Natural killer cell (primary cell): ENCODE data around the gene BIN1. TPM values are rescaled to one million over a fixed set of nuclear protein-coding genes. Genes with fewer than 3 reads are reported as not detected.

ENCODE experiments used
- ATAC-seq, 3 donors: fragments of 150-1000 bp in 2 of 3; fragments of 200-7000 bp in 1 of 3; cut with Tn5 transposase; 1 replicate in 1 of 3; 2 replicates in 2 of 3; pipeline ENCODE4 v1.10.0; 2021; ENCODE audit warnings: mild to moderate bottlenecking in 2 of 3, moderate library complexity in 2 of 3
- DNase-seq, 2 donors: peaks; one replicate each; pipeline versions ENCODE4 v3.0.0 to v3.0.0-alpha.2; 2013 to 2021; ENCODE audit warnings: mixed read lengths in 1 of 2
- H3K27ac ChIP-seq: one replicate; pipeline ENCODE4 v1.5.1; 2013; ENCODE audit warnings: mild to moderate bottlenecking, low read length
- H3K27me3 ChIP-seq: one replicate; pipeline ENCODE4 v1.6.1; 2013; ENCODE audit warnings: low read length; ENCODE audit not compliant: control insufficient read depth, insufficient read depth
- H3K36me3 ChIP-seq: one replicate; pipeline ENCODE4 v1.6.1; 2013; ENCODE audit warnings: low read length; ENCODE audit not compliant: control insufficient read depth, insufficient read depth
- H3K4me1 ChIP-seq: one replicate; pipeline ENCODE4 v1.6.1; 2013; ENCODE audit warnings: low read length; ENCODE audit not compliant: control insufficient read depth, insufficient read depth
- H3K4me3 ChIP-seq: one replicate; pipeline ENCODE4 v1.5.1; 2013; ENCODE audit warnings: low read length
- H3K9me3 ChIP-seq: one replicate; pipeline ENCODE4 v1.6.1; 2013; ENCODE audit warnings: low read length; ENCODE audit not compliant: control insufficient read depth, insufficient read depth
- H3K27ac Mint-ChIP-seq, 2 donors: one replicate each; pipeline ENCODE4 v1.8.0; 2022; ENCODE audit warnings: mild to moderate bottlenecking in 2 of 2, mixed read lengths in 2 of 2, moderate library complexity in 1 of 2
- H3K27me3 Mint-ChIP-seq, 2 donors: one replicate each; pipeline ENCODE4 v1.8.0; 2022; ENCODE audit warnings: low read depth in 2 of 2, mixed read lengths in 2 of 2
- H3K36me3 Mint-ChIP-seq: one replicate; pipeline ENCODE4 v1.8.0; 2022; ENCODE audit warnings: mixed read lengths
- H3K4me1 Mint-ChIP-seq, 2 donors: one replicate each; pipeline ENCODE4 v1.8.0; 2022; ENCODE audit warnings: mixed read lengths in 2 of 2
- H3K4me3 Mint-ChIP-seq: one replicate; pipeline ENCODE4 v1.8.0; 2022; ENCODE audit warnings: mild to moderate bottlenecking, moderate library complexity, mixed read lengths
- H3K9me3 Mint-ChIP-seq, 2 donors: one replicate each; pipeline ENCODE4 v1.8.0; 2022; ENCODE audit warnings: mixed read lengths in 2 of 2
- WGBS: methylation state at CpG from one replicate; pipeline ENCODE4 v1.1.7; 2013; ENCODE audit warnings: missing lambda C conversion rate; ENCODE audit not compliant: insufficient coverage; 5-methylcytosine and 5-hydroxymethylcytosine counted together
- intact Hi-C: fragments of 100-400 bp; cut with micrococcal nuclease; formaldehyde crosslinking; loops from one replicate; pipeline ENCODE4 v1.14.2; 2022
- total RNA-seq, 4 donors: library from RNA; stranded (reverse); fragments of 120-200 nt in 1 of 4; gene quantifications; one replicate each; pipeline versions ENCODE4 v1.2.3 to v1.2.4, GENCODE V29; 2013 to 2022
- TF ChIP-seq, protein P1 (sequence below): fragments of 200-600 bp; IDR thresholded peaks from one replicate; pipeline ENCODE4 v1.8.0; 2022; ENCODE audit warnings: antibody characterized with exemption

The BIN1 gene
- total RNA-seq, 3 donors from 2014 or later (not counting 1 experiment from before 2014, with no cell fraction given): 73.5 to 131 (median 107) TPM

DNA sequence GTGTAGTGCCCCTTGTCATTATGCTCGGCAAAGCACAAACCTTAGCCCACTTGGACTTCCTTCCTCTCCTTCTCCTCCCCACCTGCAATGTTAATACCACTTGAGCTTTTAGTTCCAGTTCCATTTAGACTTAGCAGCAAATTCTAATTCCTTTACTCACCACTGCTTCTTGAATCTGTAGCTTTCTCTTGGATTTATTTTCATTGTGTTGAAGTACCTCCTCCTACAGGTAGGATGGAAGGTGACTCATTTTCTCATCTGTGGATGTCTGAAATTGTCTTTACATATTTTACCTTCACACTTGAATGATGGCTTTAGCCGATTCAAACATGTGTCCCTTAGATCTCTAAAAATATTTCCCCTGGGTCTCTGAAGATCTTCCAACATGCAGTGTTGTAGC is 32.8 kb upstream of the BIN1 start:
- Histone ChIP-seq H3K4me1 (no peaks in the 10 kb centered on the region), H3K4me3 (no peak overlapping the region), H3K9me3 (no peaks in the 10 kb centered on the region), H3K27me3 (no peaks in the 10 kb centered on the region), H3K27ac (no peak overlapping the region), H3K36me3 (no peaks in the 10 kb centered on the region)
- Mint-ChIP-seq H3K9me3 (no peaks in the 10 kb centered on the region), H3K27me3 (peaks cover 0 to 11% of the 10 kb centered on the region in 2 donors), H3K36me3 (no peaks in the 10 kb centered on the region), H3K4me3 (no peak overlapping the region), H3K27ac (no peak overlapping the region), H3K4me1 (peaks cover 0 to 5% of the 10 kb centered on the region in 2 donors)
- TF ChIP-seq, protein P1, sequence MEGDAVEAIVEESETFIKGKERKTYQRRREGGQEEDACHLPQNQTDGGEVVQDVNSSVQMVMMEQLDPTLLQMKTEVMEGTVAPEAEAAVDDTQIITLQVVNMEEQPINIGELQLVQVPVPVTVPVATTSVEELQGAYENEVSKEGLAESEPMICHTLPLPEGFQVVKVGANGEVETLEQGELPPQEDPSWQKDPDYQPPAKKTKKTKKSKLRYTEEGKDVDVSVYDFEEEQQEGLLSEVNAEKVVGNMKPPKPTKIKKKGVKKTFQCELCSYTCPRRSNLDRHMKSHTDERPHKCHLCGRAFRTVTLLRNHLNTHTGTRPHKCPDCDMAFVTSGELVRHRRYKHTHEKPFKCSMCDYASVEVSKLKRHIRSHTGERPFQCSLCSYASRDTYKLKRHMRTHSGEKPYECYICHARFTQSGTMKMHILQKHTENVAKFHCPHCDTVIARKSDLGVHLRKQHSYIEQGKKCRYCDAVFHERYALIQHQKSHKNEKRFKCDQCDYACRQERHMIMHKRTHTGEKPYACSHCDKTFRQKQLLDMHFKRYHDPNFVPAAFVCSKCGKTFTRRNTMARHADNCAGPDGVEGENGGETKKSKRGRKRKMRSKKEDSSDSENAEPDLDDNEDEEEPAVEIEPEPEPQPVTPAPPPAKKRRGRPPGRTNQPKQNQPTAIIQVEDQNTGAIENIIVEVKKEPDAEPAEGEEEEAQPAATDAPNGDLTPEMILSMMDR: no peak
- intact Hi-C loops: no loop called here
- WGBS: 20% methylated on average over 1 of the region's 2 CpGs
- ATAC-seq (no peak), DNase-seq (no peak)

DNA sequence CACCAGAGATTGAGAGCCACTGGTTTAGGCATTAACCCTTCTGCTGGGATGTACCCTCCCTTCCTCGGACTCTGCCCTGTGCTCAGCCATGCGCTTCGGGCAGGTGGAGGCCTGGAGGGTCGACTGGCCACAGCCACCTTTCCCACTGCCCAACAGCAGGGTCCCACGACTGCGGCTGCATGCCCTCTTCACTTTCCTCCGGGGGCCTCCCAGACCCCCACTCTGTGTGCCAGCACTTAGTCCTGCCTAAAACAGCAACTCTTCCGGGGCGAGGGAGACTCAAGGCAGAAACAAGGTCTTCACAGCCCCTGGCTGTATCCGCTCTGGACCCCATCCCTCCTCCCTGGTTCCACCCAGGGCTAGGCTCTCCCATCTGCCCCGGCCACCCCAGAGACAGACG is 31.3 kb upstream of the BIN1 start:
- Mint-ChIP-seq H3K27me3 (peaks cover 0 to 11% of the 10 kb centered on the region in 2 donors), H3K4me3 (no peak overlapping the region), H3K4me1 (peaks cover 0 to 5% of the 10 kb centered on the region in 2 donors), H3K36me3 (no peaks in the 10 kb centered on the region), H3K9me3 (no peaks in the 10 kb centered on the region), H3K27ac (no peak overlapping the region)
- Histone ChIP-seq H3K36me3 (no peaks in the 10 kb centered on the region), H3K4me1 (no peaks in the 10 kb centered on the region), H3K27ac (no peak overlapping the region), H3K27me3 (no peaks in the 10 kb centered on the region), H3K9me3 (no peaks in the 10 kb centered on the region), H3K4me3 (no peak overlapping the region)
- WGBS: 90% methylated on average over 12 of the region's 12 CpGs
- no peak for DNase-seq
- intact Hi-C loops: no loop called here
- ATAC-seq: no peak
- TF ChIP-seq, protein P1: no peak

DNA sequence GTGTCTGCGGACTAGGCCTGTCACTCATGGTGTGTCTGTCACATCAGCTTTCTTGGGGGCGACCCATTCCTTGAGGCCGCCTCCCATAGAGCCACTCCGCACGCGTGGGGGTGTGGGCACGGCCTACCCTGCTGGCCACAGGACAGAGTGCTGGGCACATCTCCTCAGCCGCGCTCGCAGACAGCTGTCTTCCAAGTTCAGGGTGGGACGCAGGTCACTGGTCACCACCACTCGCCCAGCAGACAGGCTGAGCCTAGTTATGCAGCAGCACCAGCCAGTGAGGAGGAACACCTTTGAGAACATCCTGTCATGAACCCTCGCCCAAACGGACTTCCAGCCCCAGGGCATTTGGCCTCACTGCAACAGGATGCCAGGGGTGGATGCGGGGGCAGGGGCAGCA is 30.8 kb upstream of the BIN1 start:
- Histone ChIP-seq H3K4me3 (no peak overlapping the region), H3K9me3 (no peaks in the 10 kb centered on the region), H3K36me3 (no peaks in the 10 kb centered on the region), H3K27me3 (no peaks in the 10 kb centered on the region), H3K27ac (no peak overlapping the region), H3K4me1 (no peaks in the 10 kb centered on the region)
- TF ChIP-seq, protein P1: no peak
- ATAC-seq (no peak), DNase-seq (no peak)
- WGBS: 88% methylated on average over 15 of the region's 15 CpGs
- Mint-ChIP-seq H3K4me3 (no peak overlapping the region), H3K9me3 (no peaks in the 10 kb centered on the region), H3K4me1 (peaks cover 0 to 5% of the 10 kb centered on the region in 2 donors), H3K36me3 (no peaks in the 10 kb centered on the region), H3K27me3 (peaks cover 0 to 11% of the 10 kb centered on the region in 2 donors), H3K27ac (no peak overlapping the region)
- intact Hi-C loops: no loop called here

- 91% methylated on average over 12 of the region's 12 CpGs for WGBS
- Histone ChIP-seq H3K36me3 (no peaks in the 10 kb centered on the region), H3K4me3 (no peak overlapping the region), H3K9me3 (no peaks in the 10 kb centered on the region), H3K27ac (no peak overlapping the region), H3K27me3 (no peaks in the 10 kb centered on the region), H3K4me1 (no peaks in the 10 kb centered on the region)
- DNase-seq: no peak
- peaks cover 0 to 11% of the 10 kb centered on the region in 2 donors for H3K27me3 Mint-ChIP-seq
- H3K4me1 Mint-ChIP-seq: peaks cover 0 to 5% of the 10 kb centered on the region in 2 donors
- no peaks in the 10 kb centered on the region for H3K36me3 Mint-ChIP-seq
- ATAC-seq: no peak
- H3K9me3 Mint-ChIP-seq: no peaks in the 10 kb centered on the region
- intact Hi-C loops: no loop called here
- TF ChIP-seq, protein P1: no peak
- H3K4me3 Mint-ChIP-seq: no peak overlapping the region
- no peak overlapping the region for H3K27ac Mint-ChIP-seq
Measured at GRCh38 chr2:127137225-127137624, 30.3 kb upstream of the BIN1 start.
